Stimulated activated CD4-positive, alpha-beta T cell treated with anti-CD3 and anti-CD28 coated beads, Interleukin-4, amount 100 ng/mL, for 24 hours (primary cell): ENCODE results near the gene PCDHB15.

ENCODE experiments used
- DNase-seq: peaks from one replicate; pipeline ENCODE4 v3.0.0-alpha.2; 2020

PCDHB15 gene

DNA sequence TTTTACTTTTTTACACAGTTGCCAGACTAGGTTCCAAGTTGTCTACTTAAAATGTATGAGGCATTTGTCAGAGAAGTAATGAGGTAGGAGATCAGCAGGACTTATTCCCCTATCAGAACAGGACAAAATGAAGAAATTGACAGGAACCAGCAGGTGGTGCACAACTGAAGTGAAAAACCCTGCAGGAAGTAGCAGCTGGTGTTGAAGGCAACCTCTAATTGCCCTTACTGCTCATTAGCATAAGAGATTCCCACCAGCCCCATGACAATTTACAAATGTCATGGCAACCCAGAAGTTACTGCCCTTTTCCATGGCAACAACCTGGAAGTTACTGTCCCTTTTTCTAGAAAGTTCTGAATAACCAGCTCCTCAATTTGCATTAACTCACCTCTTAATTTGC, 5.4 kb downstream of the PCDHB15 start:
- DNase-seq: no peak

DNA sequence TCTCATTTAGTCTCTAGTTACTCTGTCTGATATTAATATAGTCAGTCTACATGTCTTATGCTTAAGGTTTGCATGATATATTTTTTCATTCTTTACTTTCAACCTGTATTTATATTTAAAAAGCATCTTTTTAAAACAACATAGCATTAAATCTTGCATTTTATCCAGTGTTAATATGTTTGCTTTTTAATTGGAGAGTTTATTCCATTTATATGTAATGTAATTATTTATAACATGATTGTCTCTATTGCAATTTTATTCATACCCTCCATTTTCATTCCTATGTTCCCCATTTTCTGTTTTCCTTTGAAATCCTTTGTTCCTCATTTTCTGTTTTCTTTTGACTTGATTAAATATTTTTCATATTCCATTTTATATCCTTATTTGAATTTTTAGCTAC, 13.3 kb downstream of the PCDHB15 start:
- DNase-seq: no peak

DNA sequence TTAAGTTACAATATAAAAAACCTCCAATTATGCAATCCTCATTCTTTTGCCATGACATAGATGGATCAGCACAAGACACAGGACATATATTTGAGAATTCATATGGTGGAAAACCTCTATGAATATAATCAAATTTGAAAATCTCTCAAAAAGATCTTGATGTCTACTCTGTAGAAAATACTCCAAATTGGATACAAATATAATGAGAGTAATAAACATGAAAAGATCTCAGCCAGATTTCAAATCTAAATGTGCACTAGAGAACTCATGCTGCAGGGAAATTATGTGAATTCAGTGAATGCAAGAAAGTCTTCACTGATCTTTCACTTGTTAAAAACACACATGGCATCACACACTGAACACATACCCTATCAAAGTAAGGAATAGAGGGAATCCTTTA, 13.8 kb downstream of the PCDHB15 start:
- no peak for DNase-seq

DNA sequence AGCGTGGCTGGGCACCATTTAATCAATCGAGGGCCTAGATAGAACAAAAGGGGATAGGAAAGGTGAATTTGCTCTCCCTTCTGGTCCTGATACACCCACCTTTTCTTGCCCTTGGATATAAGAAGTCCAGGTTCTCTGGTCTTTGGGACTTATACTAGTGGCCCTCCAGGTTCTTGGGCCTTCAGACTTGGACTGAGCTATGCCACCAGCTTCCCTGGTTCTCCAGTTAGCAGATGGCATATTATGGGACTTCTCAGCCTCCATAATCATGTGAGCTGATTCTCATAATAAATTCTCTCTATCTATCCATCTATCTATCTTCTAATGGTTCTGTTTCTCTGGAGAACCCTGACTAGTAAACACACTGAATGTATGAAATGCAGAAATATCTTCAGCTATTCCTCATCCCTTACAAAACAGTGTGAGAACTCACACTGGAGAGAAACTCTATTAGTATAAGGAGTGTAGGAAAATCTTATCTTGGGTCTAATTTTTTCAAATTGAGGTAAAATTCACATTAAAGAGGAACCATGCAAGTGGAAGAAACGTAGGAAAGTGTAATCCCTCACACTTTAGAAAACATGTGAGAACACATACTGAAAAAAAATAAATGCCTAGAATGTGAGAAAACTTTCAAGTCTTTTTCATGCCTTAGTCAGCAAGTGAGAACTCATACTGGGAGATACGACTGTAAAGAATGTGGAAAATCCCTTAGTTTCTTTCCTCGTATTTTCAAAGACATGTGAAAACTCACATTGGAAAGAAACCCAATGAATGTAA, 15.5 kb downstream of the PCDHB15 start:
- DNase-seq: no peak

DNA sequence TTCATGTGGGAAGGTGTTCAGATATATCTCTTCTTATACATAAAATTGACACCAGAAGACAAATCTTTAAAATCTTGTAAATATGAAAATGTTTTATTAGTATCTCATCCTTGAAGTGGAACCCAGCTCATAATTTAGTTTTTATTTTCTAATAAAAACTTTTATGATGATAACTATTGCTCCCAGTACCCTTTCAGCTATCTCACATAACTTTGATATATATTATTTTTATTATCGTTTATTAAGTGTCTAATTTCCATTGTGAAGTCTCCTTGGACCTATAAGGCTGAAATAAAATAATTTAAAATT, 16.0 kb downstream of the PCDHB15 start:
- no peak for DNase-seq

DNA sequence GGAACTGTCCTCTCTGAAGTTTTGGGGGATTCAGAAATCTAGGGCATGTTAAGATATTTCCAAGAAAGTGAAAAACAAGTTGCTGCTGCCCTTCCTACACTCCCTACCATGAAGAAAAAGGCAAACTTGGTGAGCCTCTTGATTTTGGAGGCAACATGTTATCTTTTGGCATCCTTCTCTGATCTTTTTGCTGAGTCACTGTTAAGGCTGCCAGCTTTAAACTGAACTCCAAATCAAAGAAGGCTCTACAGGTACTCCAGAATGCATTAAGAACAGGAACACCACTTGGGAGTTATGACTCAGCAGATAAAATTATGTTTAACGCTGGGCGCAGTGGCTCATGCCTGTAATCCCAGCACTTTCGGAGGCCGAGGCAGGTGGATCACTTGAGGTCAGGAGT, 24.0 kb downstream of the PCDHB15 start:
- no peak for DNase-seq

DNA sequence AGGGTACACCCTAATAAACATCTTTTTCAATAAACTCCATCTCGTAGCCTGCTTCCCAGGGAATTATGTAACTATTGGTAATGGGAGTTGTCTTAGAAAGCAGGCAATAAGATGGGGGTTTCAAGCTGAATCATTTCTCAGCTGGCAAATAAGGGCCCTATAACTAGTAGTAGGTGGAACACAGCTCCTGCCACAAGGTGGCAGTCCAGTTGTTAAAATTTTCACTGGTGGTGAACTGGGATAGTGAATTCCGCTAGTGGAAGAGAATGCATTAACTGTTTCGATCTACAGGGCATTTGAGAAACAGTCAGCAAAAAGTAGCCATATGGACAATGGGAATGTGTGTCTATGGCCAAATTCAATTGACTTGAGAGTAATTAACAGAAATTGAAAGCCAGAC, 27.7 kb downstream of the PCDHB15 start:
- no peak for DNase-seq

GRCh38 chr5:141298376-141298775, 53.2 kb downstream of the PCDHB15 start:
- DNase-seq: no peak
